WTC11 (cell line): ENCODE results near the gene MKLN1. TPM values are rescaled to one million over a fixed set of nuclear protein-coding genes. Genes with fewer than 3 reads are reported as not detected.
"Not testable (repeated sequence)": the region's sequence is repeated elsewhere in the genome, so short reads cannot be mapped to it uniquely, and the experiment has no call there.

Source experiments
- ATAC-seq: fragments of 200-7000 bp; cut with Tn5 transposase; 2 replicates; pipeline ENCODE4 v1.10.0; 2021; ENCODE audit warnings: mild to moderate bottlenecking, moderate library complexity
- CTCF ChIA-PET: fragments of 300-600 bp; sonication (Branson Sonifier 250); formaldehyde crosslinking; loops from one replicate; lab custom pipeline; 2021; ENCODE audit warnings: antibody characterized with exemption; lab: Charles Lee
- POLR2A ChIA-PET: fragments of 350-600 bp; sonication (Branson Sonifier 250); formaldehyde crosslinking; loops from one replicate; lab custom pipeline; 2021; ENCODE audit warnings: antibody characterized with exemption; lab: Charles Lee
- DNase-seq: peaks from one replicate; pipeline ENCODE4 v3.0.0; 2021; ENCODE audit warnings: low spot score
- H3K27ac Mint-ChIP-seq: 2 replicates; pipeline ENCODE4 v1.8.0; 2021; ENCODE audit warnings: mixed read lengths
- H3K27me3 Mint-ChIP-seq: 2 replicates; pipeline ENCODE4 v1.8.0; 2021; ENCODE audit warnings: low read depth, mild to moderate bottlenecking, moderate library complexity, mixed read lengths
- H3K36me3 Mint-ChIP-seq: 2 replicates; pipeline ENCODE4 v1.8.0; 2021; ENCODE audit warnings: mixed read lengths
- H3K4me1 Mint-ChIP-seq: 2 replicates; pipeline ENCODE4 v1.8.0; 2022; ENCODE audit warnings: mixed read lengths
- H3K4me3 Mint-ChIP-seq: 2 replicates; pipeline ENCODE4 v1.8.0; 2021; ENCODE audit warnings: mild to moderate bottlenecking, moderate library complexity, mixed read lengths
- H3K9me3 Mint-ChIP-seq: 2 replicates; pipeline ENCODE4 v1.8.0; 2021; ENCODE audit warnings: mixed read lengths
- ETV6 ChIP-seq: sonication (generic); formaldehyde crosslinking; IDR thresholded peaks from 2 replicates; pipeline ENCODE4 v1.8.1; 2022; ENCODE audit warnings: mild to moderate bottlenecking, missing genetic modification reagents
- FOXK1 ChIP-seq: sonication (generic); formaldehyde crosslinking; IDR thresholded peaks from 2 replicates; pipeline ENCODE4 v1.8.0; 2022; ENCODE audit warnings: mild to moderate bottlenecking, moderate library complexity, missing genetic modification reagents
- GTF2I ChIP-seq: fragments of 250-450 bp; sonication (Bioruptor Pico); conservative IDR thresholded peaks from 2 replicates; pipeline ENCODE4 v1.4.0; 2021; ENCODE audit warnings: mild to moderate bottlenecking
- NFATC4 ChIP-seq: fragments of 250-450 bp; sonication (Bioruptor Pico); IDR thresholded peaks from 2 replicates; pipeline ENCODE4 v1.9.0; 2021; ENCODE audit warnings: mild to moderate bottlenecking
- NFE2L1 ChIP-seq: sonication (generic); formaldehyde crosslinking; IDR thresholded peaks from 2 replicates; pipeline ENCODE4 v1.8.1; 2023; ENCODE audit warnings: missing genetic modification reagents
- OVOL2 ChIP-seq: fragments of 250-450 bp; sonication (Bioruptor Pico); IDR thresholded peaks from 2 replicates; pipeline ENCODE4 v1.9.0; 2021; ENCODE audit warnings: mild to moderate bottlenecking, borderline replicate concordance
- SMAD4 ChIP-seq: sonication (generic); formaldehyde crosslinking; IDR thresholded peaks from 2 replicates; pipeline ENCODE4 v1.8.0; 2022; ENCODE audit warnings: mild to moderate bottlenecking, missing genetic modification reagents
- TEAD1 ChIP-seq: sonication (generic); formaldehyde crosslinking; IDR thresholded peaks from 2 replicates; pipeline ENCODE4 v1.8.0; 2022; ENCODE audit warnings: mild to moderate bottlenecking, missing genetic modification reagents
- ZNF121 ChIP-seq: sonication (generic); formaldehyde crosslinking; IDR thresholded peaks from 2 replicates; pipeline ENCODE4 v1.8.0; 2023; ENCODE audit warnings: missing genetic modification reagents
- ZNF138 ChIP-seq: sonication (generic); formaldehyde crosslinking; conservative IDR thresholded peaks from 2 replicates; pipeline ENCODE4 v1.8.1; 2022; ENCODE audit warnings: mild to moderate bottlenecking, moderate library complexity, missing genetic modification reagents
- ZNF317 ChIP-seq: sonication (generic); formaldehyde crosslinking; IDR thresholded peaks from 2 replicates; pipeline ENCODE4 v1.8.1; 2023; ENCODE audit warnings: low read depth, mild to moderate bottlenecking, moderate library complexity, missing genetic modification reagents, borderline replicate concordance
- ZNF396 ChIP-seq: fragments of 250-450 bp; sonication (Bioruptor Pico); IDR thresholded peaks from 2 replicates; pipeline ENCODE4 v1.8.0; 2021; ENCODE audit warnings: mild to moderate bottlenecking, moderate library complexity, borderline replicate concordance
- total RNA-seq: library from RNA; stranded (reverse); gene quantifications from 3 replicates; pipeline ENCODE4 v1.2.3, GENCODE V29; 2021
- TF ChIP-seq, protein P1 (sequence below): sonication (generic); formaldehyde crosslinking; IDR thresholded peaks from 2 replicates; pipeline ENCODE4 v1.8.0; 2022; ENCODE audit warnings: mild to moderate bottlenecking, missing genetic modification reagents
- TF ChIP-seq, protein P2 (sequence below): sonication (generic); formaldehyde crosslinking; IDR thresholded peaks from 2 replicates; pipeline ENCODE4 v1.8.0; 2022; ENCODE audit warnings: mild to moderate bottlenecking, missing genetic modification reagents
- TF ChIP-seq, protein P3 (sequence below): sonication (generic); formaldehyde crosslinking; IDR thresholded peaks from 2 replicates; pipeline ENCODE4 v1.8.1; 2023; ENCODE audit warnings: mild to moderate bottlenecking, missing genetic modification reagents, borderline replicate concordance
- TF ChIP-seq, protein P4 (sequence below): sonication (generic); formaldehyde crosslinking; conservative IDR thresholded peaks from 2 replicates; pipeline ENCODE4 v1.8.1; 2023; ENCODE audit warnings: mild to moderate bottlenecking, low read depth, missing genetic modification reagents, moderate library complexity

MKLN1 gene
- total RNA-seq, 1 experiment from 2014 or later, result 37.6 TPM

DNA sequence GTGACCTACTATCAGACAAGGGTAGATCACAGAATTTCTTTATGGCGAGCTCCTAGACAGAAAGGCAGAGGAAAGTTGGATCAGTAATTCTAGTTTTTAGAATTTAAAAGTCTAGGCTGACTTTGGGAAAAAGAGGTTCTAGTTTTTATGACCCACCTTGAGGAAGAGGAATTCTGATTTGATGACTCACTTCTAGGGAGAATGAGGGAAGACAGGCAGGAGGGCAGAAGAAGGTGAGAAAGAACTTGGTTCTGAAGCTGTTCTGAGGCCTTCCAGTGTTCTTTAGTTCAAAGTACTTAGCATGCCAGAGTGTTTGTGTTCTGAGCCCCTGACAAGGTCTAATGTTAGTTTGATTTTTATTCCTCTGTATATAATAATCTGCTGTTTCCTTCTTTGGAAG, 131.6 kb downstream of the MKLN1 start (continued):
- TF ChIP-seq NFATC4 (CRISPR knock-in tag), result no peak
- TF ChIP-seq OVOL2 (CRISPR knock-in tag), result no peak
- no peak for TF ChIP-seq ZNF317
- TF ChIP-seq, protein P1, sequence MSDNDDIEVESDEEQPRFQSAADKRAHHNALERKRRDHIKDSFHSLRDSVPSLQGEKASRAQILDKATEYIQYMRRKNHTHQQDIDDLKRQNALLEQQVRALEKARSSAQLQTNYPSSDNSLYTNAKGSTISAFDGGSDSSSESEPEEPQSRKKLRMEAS (CRISPR knock-in tag), result no peak

DNA sequence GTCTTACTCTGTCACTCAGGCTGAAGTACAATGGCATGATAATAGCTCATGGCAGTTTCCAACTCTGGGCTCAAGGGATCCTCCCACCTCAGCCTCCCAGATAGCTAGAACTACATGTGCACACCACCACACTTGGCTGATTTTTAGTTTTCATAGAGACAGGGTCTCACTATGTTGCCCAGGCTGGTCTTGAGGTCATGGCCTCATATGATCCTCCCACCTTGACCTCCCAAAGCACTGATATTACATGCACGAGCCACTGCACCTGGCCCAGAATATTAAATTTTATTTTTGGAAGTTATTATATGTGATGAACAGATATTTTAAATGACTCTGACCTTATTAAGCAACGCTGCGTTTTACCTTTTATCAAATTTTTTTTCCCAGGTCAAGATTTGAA, 134.4 kb downstream of the MKLN1 start:
- no peak overlapping the region for H3K4me3 Mint-ChIP-seq
- peaks cover 29% of the 10 kb centered on the region for H3K36me3 Mint-ChIP-seq
- POLR2A ChIA-PET, result interaction anchor here (0.5 kb wide), 1 partner anchor 215 kb away, joined by 3 read pairs; no protein-coding TSS in a partner anchor
- no peaks in the 10 kb centered on the region for H3K4me1 Mint-ChIP-seq
- no peak for TF ChIP-seq ZNF138 (CRISPR knock-in tag)
- peak; percentile 61; the same call in 1 of the 2 replicates for TF ChIP-seq ZNF121
- no peak overlapping the region for H3K27ac Mint-ChIP-seq
- H3K27me3 Mint-ChIP-seq, result no peaks in the 10 kb centered on the region
- no peak for ATAC-seq
- CTCF ChIA-PET, result no interaction called here
- no peaks in the 10 kb centered on the region for H3K9me3 Mint-ChIP-seq
- DNase-seq, result no peak

DNA sequence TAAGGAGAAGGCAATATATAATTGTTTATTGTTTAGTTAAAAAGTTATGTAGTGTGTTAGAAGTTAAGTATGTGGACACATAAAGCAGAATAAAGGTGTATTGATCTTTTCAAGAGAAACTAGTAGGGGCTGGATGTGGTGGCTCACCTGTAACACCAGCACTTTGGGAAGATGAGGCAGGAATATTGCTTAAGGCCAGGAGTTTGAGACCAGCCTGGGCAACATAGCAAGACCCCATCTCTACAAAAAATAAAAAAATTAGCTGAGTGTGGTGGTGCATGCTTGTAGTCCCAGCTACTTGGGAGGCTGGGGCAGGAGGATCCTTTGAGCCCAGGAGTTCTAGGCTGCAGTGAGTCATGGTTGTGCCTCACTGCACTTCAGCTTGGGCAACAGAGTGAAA, 135.0 kb downstream of the MKLN1 start:
- H3K4me1 Mint-ChIP-seq, POLR2A ChIA-PET, H3K27me3 Mint-ChIP-seq, CTCF ChIA-PET, H3K9me3 Mint-ChIP-seq, ATAC-seq, DNase-seq, H3K4me3 Mint-ChIP-seq, H3K27ac Mint-ChIP-seq: not testable (repeated sequence)
- H3K36me3 Mint-ChIP-seq, result peaks cover 33% of the 10 kb centered on the region
- TF ChIP-seq ZNF121, result 0 out of 2 replicates have a peak, but pooled peaks have one; percentile 17

DNA sequence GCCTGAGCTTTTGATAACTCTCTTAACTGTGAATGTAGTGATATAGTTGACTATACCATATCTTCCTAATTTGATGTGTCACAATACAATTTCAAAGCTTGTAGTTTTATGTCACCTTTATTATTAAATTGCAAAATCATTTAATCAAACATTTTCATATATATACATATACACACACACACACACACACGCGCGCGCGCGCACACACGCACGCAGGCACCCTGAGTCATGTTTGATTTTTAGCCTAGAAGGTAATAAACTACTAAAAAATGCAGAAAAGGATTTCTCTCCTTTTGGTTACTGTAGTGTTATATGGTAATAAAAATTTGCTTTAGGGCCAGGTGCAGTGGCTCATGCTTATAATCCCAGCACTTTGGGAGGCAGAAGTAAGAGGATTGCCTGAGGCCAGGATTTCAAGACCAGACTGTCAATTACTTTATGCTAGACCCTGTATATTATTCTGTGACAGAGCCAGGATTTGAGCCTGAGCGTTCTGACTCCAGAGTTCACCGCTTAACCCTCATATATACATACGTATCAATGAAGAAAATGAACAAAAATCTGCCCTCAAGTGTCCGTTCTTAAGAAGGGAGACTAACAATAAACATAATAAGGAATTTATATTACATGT, 139.2 kb downstream of the MKLN1 start:
- Mint-ChIP-seq H3K4me1 (no peaks in the 10 kb centered on the region; the same call in 1 of the 2 replicates), H3K36me3 (peaks cover 36% of the 10 kb centered on the region), H3K4me3 (no peak overlapping the region), H3K27ac (no peak overlapping the region), H3K9me3 (no peaks in the 10 kb centered on the region), H3K27me3 (no peaks in the 10 kb centered on the region)
- no peak for DNase-seq
- TF ChIP-seq, protein P2, sequence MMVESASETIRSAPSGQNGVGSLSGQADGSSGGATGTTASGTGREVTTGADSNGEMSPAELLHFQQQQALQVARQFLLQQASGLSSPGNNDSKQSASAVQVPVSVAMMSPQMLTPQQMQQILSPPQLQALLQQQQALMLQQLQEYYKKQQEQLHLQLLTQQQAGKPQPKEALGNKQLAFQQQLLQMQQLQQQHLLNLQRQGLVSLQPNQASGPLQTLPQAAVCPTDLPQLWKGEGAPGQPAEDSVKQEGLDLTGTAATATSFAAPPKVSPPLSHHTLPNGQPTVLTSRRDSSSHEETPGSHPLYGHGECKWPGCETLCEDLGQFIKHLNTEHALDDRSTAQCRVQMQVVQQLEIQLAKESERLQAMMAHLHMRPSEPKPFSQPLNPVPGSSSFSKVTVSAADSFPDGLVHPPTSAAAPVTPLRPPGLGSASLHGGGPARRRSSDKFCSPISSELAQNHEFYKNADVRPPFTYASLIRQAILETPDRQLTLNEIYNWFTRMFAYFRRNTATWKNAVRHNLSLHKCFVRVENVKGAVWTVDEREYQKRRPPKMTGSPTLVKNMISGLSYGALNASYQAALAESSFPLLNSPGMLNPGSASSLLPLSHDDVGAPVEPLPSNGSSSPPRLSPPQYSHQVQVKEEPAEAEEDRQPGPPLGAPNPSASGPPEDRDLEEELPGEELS (CRISPR knock-in tag), result no peak
- no peak for TF ChIP-seq ZNF396 (CRISPR knock-in tag)
- TF ChIP-seq GTF2I (CRISPR knock-in tag), result no peak
- TF ChIP-seq, protein P3, sequence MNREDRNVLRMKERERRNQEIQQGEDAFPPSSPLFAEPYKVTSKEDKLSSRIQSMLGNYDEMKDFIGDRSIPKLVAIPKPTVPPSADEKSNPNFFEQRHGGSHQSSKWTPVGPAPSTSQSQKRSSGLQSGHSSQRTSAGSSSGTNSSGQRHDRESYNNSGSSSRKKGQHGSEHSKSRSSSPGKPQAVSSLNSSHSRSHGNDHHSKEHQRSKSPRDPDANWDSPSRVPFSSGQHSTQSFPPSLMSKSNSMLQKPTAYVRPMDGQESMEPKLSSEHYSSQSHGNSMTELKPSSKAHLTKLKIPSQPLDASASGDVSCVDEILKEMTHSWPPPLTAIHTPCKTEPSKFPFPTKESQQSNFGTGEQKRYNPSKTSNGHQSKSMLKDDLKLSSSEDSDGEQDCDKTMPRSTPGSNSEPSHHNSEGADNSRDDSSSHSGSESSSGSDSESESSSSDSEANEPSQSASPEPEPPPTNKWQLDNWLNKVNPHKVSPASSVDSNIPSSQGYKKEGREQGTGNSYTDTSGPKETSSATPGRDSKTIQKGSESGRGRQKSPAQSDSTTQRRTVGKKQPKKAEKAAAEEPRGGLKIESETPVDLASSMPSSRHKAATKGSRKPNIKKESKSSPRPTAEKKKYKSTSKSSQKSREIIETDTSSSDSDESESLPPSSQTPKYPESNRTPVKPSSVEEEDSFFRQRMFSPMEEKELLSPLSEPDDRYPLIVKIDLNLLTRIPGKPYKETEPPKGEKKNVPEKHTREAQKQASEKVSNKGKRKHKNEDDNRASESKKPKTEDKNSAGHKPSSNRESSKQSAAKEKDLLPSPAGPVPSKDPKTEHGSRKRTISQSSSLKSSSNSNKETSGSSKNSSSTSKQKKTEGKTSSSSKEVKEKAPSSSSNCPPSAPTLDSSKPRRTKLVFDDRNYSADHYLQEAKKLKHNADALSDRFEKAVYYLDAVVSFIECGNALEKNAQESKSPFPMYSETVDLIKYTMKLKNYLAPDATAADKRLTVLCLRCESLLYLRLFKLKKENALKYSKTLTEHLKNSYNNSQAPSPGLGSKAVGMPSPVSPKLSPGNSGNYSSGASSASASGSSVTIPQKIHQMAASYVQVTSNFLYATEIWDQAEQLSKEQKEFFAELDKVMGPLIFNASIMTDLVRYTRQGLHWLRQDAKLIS (CRISPR knock-in tag), result no peak
- TF ChIP-seq ETV6, result no peak
- TF ChIP-seq TEAD1, result no peak
- no peak for TF ChIP-seq NFE2L1 (CRISPR knock-in tag)
- no peak for TF ChIP-seq FOXK1 (CRISPR knock-in tag)
- TF ChIP-seq, protein P4, sequence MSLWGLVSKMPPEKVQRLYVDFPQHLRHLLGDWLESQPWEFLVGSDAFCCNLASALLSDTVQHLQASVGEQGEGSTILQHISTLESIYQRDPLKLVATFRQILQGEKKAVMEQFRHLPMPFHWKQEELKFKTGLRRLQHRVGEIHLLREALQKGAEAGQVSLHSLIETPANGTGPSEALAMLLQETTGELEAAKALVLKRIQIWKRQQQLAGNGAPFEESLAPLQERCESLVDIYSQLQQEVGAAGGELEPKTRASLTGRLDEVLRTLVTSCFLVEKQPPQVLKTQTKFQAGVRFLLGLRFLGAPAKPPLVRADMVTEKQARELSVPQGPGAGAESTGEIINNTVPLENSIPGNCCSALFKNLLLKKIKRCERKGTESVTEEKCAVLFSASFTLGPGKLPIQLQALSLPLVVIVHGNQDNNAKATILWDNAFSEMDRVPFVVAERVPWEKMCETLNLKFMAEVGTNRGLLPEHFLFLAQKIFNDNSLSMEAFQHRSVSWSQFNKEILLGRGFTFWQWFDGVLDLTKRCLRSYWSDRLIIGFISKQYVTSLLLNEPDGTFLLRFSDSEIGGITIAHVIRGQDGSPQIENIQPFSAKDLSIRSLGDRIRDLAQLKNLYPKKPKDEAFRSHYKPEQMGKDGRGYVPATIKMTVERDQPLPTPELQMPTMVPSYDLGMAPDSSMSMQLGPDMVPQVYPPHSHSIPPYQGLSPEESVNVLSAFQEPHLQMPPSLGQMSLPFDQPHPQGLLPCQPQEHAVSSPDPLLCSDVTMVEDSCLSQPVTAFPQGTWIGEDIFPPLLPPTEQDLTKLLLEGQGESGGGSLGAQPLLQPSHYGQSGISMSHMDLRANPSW (CRISPR knock-in tag), result no peak
- no peak for TF ChIP-seq NFATC4 (CRISPR knock-in tag)
- TF ChIP-seq SMAD4, result no peak
- ChIA-PET CTCF (no interaction called here), POLR2A (interaction anchor here (0.6 kb wide), 1 partner anchor 1884 kb away, joined by 5 read pairs; no protein-coding TSS in a partner anchor)
- no peak for ATAC-seq
